ENCODE measurements around the gene AP1G1. TPM values are rescaled to one million over a fixed set of nuclear protein-coding genes. Genes with fewer than 3 reads are reported as not detected.

The AP1G1 gene
- polyA plus RNA-seq, 1 donor from 2014 or later, result 57.1 TPM

GRCh38 chr16:71851746-71852145, 43.1 kb upstream of the AP1G1 start:
- TF ChIP-seq TAF1 (IDR thresholded peaks at IDR 0.05; ENCODE audit: low read depth) (no peak), POLR2AphosphoS5 (IDR thresholded peaks at IDR 0.05) (no peak), REST (IDR thresholded peaks at IDR 0.05; ENCODE audit: borderline replicate concordance) (no peak), SMC3 (conservative IDR thresholded peaks at IDR 0.05; ENCODE audit: poor library complexity) (no peak), EP300 (conservative IDR thresholded peaks at IDR 0.05; ENCODE audit: poor library complexity, severe bottlenecking) (no peak), MXI1 (conservative IDR thresholded peaks at IDR 0.05; ENCODE audit: poor library complexity, severe bottlenecking) (no peak), EZH2 (IDR thresholded peaks at IDR 0.05; ENCODE audit: borderline replicate concordance, insufficient read depth, low read length, poor library complexity, severe bottlenecking) (no peak), RAD21 (conservative IDR thresholded peaks at IDR 0.05) (no peak), CTCF (IDR thresholded peaks at IDR 0.05; ENCODE audit: poor library complexity, severe bottlenecking) (no peak)
- H3K9ac ChIP-seq (ENCODE audit: low read length), result no peak overlapping the region
- H3K9me2 ChIP-seq (ENCODE audit: insufficient read depth, low read length), result no peaks in the 10 kb centered on the region
- H4K20me1 ChIP-seq (ENCODE audit: insufficient read depth), result no peaks in the 10 kb centered on the region
- no peaks in the 10 kb centered on the region for H3K36me3 ChIP-seq (ENCODE audit: insufficient read depth, low read length)
- H3F3A ChIP-seq (ENCODE audit: insufficient read depth, low read length, poor library complexity, severe bottlenecking), result no peaks in the 10 kb centered on the region
- no peak overlapping the region for H3K27ac ChIP-seq (ENCODE audit: low read length)
- H2AFZ ChIP-seq (ENCODE audit: low read depth, low read length), result no peak overlapping the region
- H3K79me2 ChIP-seq (replicated peaks; ENCODE audit: insufficient read depth, low read length), result peaks cover 14% of the 10 kb centered on the region
- H3K4me3 ChIP-seq (ENCODE audit: low read length), result no peak overlapping the region
- no peak overlapping the region for H3K4me2 ChIP-seq (ENCODE audit: low read length)
- H3K27me3 ChIP-seq (ENCODE audit: insufficient read depth, low read depth, low read length), result no peaks in the 10 kb centered on the region
- H3K9me3 ChIP-seq (ENCODE audit: low read length), result no peaks in the 10 kb centered on the region

- Histone ChIP-seq H3K27ac (ENCODE audit: low read length) (no peak overlapping the region), H3K27me3 (ENCODE audit: insufficient read depth, low read depth, low read length) (no peaks in the 10 kb centered on the region), H3K9me3 (ENCODE audit: low read length) (no peaks in the 10 kb centered on the region), H3K9ac (ENCODE audit: low read length) (no peak overlapping the region), H3K36me3 (ENCODE audit: insufficient read depth, low read length) (no peaks in the 10 kb centered on the region), H3K9me2 (ENCODE audit: insufficient read depth, low read length) (no peaks in the 10 kb centered on the region), H3K79me2 (replicated peaks; ENCODE audit: insufficient read depth, low read length) (peaks cover 25% of the 10 kb centered on the region), H4K20me1 (ENCODE audit: insufficient read depth) (no peaks in the 10 kb centered on the region), H3F3A (ENCODE audit: insufficient read depth, low read length, poor library complexity, severe bottlenecking) (no peaks in the 10 kb centered on the region), H3K4me2 (ENCODE audit: low read length) (no peak overlapping the region), H3K4me3 (ENCODE audit: low read length) (no peak overlapping the region), H2AFZ (ENCODE audit: low read depth, low read length) (no peak overlapping the region)
- TF ChIP-seq EP300 (conservative IDR thresholded peaks at IDR 0.05; ENCODE audit: poor library complexity, severe bottlenecking), result no peak
- no peak for TF ChIP-seq RAD21 (conservative IDR thresholded peaks at IDR 0.05)
- TF ChIP-seq CTCF (IDR thresholded peaks at IDR 0.05; ENCODE audit: poor library complexity, severe bottlenecking), result no peak
Observed at GRCh38 chr16:71848622-71849021, 40.0 kb upstream of the AP1G1 start.

Data from neural cell (in vitro differentiated cells).